GM12864 (cell line): ENCODE measurements around the gene OR12D1.
"Not testable (repeated sequence)": the region's sequence is repeated elsewhere in the genome, so short reads cannot be mapped to it uniquely, and the experiment has no call there.

Experiments used
- DNase-seq: peaks from one replicate; pipeline ENCODE4 v3.0.0-alpha.2; 2011; ENCODE audit warnings: low read depth
- H3K4me3 ChIP-seq: 2 replicates; pipeline ENCODE4 v1.5.1; 2011; ENCODE audit warnings: mild to moderate bottlenecking, low read depth, low read length, control low read depth
- TF ChIP-seq, protein P1 (sequence below): IDR thresholded peaks from 2 replicates; pipeline ENCODE4 v1.5.1; 2011; ENCODE audit warnings: low read depth, mild to moderate bottlenecking, moderate library complexity, low read length, control low read depth, inconsistent platforms; ENCODE audit errors: missing control alignments

Gene OR12D1

DNA sequence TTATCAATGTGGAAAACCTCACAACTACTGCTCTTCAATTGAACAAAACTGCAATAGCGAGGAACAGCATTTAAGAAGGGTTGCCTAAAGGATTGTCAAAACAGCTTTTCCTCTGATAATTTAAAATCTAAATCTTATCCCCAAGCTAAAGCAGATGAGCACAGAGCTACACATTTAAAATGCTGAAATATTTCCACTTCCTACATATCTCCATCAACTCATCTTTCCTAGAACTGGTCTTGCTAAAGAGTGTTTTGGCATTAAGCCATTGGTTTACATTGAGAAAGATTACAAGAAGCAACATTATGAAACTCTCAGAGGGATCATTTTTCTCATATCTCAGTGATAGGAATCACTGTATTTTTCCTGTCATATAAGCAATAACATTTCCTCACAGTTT is 28.0 kb downstream of the OR12D1 start:
- H3K4me3 ChIP-seq, result no peak overlapping the region
- DNase-seq, result no peak
- TF ChIP-seq, protein P1, sequence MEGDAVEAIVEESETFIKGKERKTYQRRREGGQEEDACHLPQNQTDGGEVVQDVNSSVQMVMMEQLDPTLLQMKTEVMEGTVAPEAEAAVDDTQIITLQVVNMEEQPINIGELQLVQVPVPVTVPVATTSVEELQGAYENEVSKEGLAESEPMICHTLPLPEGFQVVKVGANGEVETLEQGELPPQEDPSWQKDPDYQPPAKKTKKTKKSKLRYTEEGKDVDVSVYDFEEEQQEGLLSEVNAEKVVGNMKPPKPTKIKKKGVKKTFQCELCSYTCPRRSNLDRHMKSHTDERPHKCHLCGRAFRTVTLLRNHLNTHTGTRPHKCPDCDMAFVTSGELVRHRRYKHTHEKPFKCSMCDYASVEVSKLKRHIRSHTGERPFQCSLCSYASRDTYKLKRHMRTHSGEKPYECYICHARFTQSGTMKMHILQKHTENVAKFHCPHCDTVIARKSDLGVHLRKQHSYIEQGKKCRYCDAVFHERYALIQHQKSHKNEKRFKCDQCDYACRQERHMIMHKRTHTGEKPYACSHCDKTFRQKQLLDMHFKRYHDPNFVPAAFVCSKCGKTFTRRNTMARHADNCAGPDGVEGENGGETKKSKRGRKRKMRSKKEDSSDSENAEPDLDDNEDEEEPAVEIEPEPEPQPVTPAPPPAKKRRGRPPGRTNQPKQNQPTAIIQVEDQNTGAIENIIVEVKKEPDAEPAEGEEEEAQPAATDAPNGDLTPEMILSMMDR, result no peak

DNA sequence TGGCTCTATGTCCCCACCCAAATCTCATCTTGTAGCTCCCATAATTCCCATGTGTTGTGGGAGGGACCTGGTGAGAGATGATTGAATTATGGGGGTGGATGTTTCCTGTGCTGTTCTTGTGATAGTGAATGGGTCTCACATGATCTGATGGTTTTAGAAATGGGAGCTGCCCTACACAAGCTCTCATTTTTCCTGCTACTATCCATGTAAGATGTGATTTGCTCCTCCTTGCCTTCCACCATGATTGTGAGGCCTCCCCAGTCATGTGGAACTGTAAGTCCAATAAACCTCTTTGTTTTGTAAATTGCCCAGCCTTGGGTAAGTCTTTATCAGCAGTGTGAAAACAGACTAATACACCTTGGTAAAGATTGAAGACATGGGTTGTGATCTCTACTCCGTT is 29.3 kb downstream of the OR12D1 start:
- DNase-seq, H3K4me3 ChIP-seq: not testable (repeated sequence)

DNA sequence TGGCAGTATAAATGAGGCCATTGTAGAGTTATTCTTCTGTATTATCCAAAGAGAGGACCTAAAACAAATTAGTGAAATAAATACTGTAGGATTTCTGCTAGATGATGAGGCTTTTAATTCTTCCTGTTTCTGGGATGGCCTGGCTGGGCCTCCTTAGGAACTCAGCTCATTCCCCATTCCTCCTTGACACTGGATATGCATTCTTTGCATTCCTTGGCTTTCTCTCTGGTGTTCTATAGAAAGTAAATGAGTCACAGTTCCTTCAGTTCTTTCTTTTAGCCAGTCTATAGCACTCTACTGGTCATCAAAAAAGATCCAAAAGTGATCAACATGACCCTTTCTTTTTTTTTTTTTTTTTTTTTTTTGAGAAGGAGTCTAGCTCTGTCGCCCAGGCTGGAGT is 32.9 kb downstream of the OR12D1 start:
- no peak overlapping the region for H3K4me3 ChIP-seq
- DNase-seq, result no peak
- TF ChIP-seq, protein P1, result no peak

DNA sequence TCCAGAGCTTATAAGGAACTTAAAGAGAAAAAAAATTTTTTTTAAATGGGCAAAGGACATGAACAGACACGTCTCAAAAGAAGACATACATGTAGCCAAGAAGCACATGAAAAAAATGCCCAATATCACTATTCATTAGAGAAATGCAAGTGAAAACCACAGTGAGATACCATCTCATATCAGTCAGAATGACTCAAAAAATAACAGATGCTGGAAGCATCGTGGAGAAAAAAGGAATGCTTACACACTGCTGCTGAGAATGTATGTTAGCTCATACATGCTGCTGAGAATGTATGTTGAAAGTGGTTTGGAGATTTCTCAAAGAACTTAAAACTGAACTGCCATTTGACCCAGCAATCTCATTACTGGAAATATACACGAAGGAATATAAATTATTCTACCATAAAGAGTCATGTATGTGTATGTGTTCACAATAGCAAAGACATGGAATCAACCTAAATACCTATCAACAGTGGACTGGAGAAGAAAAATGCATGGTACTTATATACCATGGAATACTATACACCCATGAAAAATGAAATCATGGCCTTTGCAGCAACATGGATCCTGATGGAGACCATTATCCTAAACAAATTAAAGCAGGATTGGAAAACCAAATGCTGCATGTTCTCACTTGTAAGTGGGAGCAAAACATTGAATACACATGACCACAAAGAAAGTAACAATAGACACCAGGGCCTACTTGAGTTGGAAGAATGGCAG is 36.9 kb downstream of the OR12D1 start:
- TF ChIP-seq, protein P1, result no peak
- no peak overlapping the region for H3K4me3 ChIP-seq
- no peak for DNase-seq

DNA sequence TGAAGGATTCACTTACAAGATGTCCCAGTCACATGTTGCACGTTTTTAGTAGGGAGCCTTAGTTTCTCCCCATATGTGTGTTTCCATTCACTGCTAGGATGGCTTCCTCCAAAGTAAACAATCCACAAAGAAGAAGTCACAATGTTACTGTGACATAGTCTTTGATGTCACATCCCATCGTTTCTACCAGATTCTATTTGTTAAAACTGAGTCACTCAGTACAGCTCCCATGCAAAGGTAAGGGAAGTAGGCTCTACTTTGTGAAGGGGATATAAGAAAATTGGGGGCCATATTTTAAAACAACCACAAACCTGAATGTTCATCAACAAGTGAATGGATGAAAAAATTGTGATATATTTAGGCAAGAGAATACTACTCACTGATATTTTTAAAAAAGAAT is 42.2 kb downstream of the OR12D1 start, which contains the start of the genes OR11A1 and OR2H1:
OR11A1 (minus strand) TSS at position 101 of the 400 bp plus-strand sequence. CDS start 29,430 bp downstream, outside the sequence.
OR2H1 (plus strand) TSS at position 185 of the 400 bp plus-strand sequence. CDS start 4,615 bp downstream, outside the sequence.
- DNase-seq, result no peak
- H3K4me3 ChIP-seq, result no peak within 1 kb of the TSS
- TF ChIP-seq, protein P1, result no peak

DNA sequence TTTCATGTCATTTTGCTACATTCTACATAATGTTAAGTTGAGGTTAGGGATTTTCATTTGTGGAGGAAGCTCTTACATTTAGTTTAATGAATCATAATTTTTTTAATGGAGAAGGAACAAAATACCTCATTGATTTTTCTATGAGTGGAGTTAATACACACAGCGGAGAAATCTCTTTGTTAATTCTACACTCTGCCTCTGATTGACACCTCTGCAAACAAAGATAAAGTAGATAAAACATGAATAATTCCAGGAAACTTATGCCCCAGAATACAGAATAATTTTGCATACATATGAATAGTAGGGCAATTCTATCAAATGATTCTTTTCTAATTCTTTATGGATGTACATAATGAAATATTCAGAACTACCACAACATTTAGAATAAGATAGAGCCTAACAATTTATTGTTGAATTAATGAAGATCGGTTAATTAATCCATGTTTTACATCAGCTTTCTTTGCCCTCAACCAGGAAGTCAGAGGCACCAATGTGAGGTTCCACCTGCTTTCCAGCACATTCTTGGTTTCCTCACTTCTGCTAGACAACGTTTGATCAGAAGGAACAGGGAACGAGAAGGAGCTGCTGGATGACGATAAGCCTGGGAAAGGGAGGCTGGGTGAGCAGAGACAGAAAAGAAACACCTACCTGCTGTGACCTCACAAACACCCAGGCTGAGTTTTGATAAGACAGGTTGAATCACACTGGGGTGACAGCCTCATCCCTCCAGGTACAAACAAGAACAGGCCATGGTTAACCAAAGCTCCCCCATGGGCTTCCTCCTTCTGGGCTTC is 46.5 kb downstream of the OR12D1 start:
- no peak overlapping the region for H3K4me3 ChIP-seq
- TF ChIP-seq, protein P1, result no peak
- DNase-seq, result no peak

DNA sequence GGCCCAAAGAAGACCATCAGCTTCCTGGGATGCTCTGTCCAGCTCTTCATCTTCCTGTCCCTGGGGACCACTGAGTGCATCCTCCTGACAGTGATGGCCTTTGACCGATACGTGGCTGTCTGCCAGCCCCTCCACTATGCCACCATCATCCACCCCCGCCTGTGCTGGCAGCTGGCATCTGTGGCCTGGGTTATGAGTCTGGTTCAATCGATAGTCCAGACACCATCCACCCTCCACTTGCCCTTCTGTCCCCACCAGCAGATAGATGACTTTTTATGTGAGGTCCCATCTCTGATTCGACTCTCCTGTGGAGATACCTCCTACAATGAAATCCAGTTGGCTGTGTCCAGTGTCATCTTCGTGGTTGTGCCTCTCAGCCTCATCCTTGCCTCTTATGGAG is 47.3 kb downstream of the OR12D1 start:
- no peak for DNase-seq
- no peak overlapping the region for H3K4me3 ChIP-seq
- TF ChIP-seq, protein P1, result no peak
